ENCODE data around the gene HNRNPC.
"Not testable (repeated sequence)": the region's sequence is repeated elsewhere in the genome, so short reads cannot be mapped to it uniquely, and the experiment has no call there.

Gene HNRNPC

GRCh38 chr14:21269252-21270046 lies at the start of gene HNRNPC:
Gene HNRNPC (minus strand): TSS chr14:21269442. CDS start chr14:21234193, 35,249 bp downstream.
- DNase-seq (ENCODE audit: low read depth in 3 of 3, low spot score in 1 of 3), result peak; percentile 100

- no peak for DNase-seq (ENCODE audit: low read depth in 3 of 3, low spot score in 1 of 3)
Observed at GRCh38 chr14:21317398-21317797, 48.2 kb upstream of the HNRNPC start.

GRCh38 chr14:21313512-21313911 lies 44.3 kb upstream of the HNRNPC start:
- DNase-seq (ENCODE audit: low read depth in 3 of 3, low spot score in 1 of 3), result no peak

- DNase-seq (ENCODE audit: low read depth in 3 of 3, low spot score in 1 of 3), result no peak
Observed at GRCh38 chr14:21311614-21312013, 42.4 kb upstream of the HNRNPC start.

GRCh38 chr14:21309956-21310355 lies 40.7 kb upstream of the HNRNPC start:
- DNase-seq (ENCODE audit: low read depth in 3 of 3, low spot score in 1 of 3), result no peak

- DNase-seq (ENCODE audit: low read depth in 3 of 3, low spot score in 1 of 3), result no peak
Observed at GRCh38 chr14:21309238-21309636, 40.0 kb upstream of the HNRNPC start.

- DNase-seq (ENCODE audit: low read depth in 3 of 3, low spot score in 1 of 3), result peak; percentile 46 to 64 (median 48)
Observed at GRCh38 chr14:21308479-21309237, 39.4 kb upstream of the HNRNPC start.

- DNase-seq (ENCODE audit: low read depth in 3 of 3, low spot score in 1 of 3), result no peak
Observed at GRCh38 chr14:21308132-21308478, 38.9 kb upstream of the HNRNPC start.

GRCh38 chr14:21307637-21308036 lies 38.4 kb upstream of the HNRNPC start:
- DNase-seq (ENCODE audit: low read depth in 3 of 3, low spot score in 1 of 3), result no peak

- DNase-seq (ENCODE audit: low read depth in 3 of 3, low spot score in 1 of 3), result not testable (repeated sequence)
Observed at GRCh38 chr14:21302836-21303140, 33.5 kb upstream of the HNRNPC start.

- DNase-seq (ENCODE audit: low read depth in 3 of 3, low spot score in 1 of 3), result no peak
Observed at GRCh38 chr14:21302013-21302835, 33.0 kb upstream of the HNRNPC start.

- peak in 1 of 3 donors; percentile 15 for DNase-seq (ENCODE audit: low read depth in 3 of 3, low spot score in 1 of 3)
Observed at GRCh38 chr14:21300892-21301291, 31.6 kb upstream of the HNRNPC start.

GRCh38 chr14:21299562-21300130 lies 30.4 kb upstream of the HNRNPC start:
- DNase-seq (ENCODE audit: low read depth in 3 of 3, low spot score in 1 of 3), result no peak

GRCh38 chr14:21298358-21298757 lies 29.1 kb upstream of the HNRNPC start:
- no peak for DNase-seq (ENCODE audit: low read depth in 3 of 3, low spot score in 1 of 3)

GRCh38 chr14:21294026-21294425 lies 24.8 kb upstream of the HNRNPC start:
- DNase-seq (ENCODE audit: low read depth in 3 of 3, low spot score in 1 of 3), result not testable (repeated sequence)

- DNase-seq (ENCODE audit: low read depth in 3 of 3, low spot score in 1 of 3), result no peak
Observed at GRCh38 chr14:21287168-21287567, 17.9 kb upstream of the HNRNPC start.

- DNase-seq (ENCODE audit: low read depth in 3 of 3, low spot score in 1 of 3), result not testable (repeated sequence)
Observed at GRCh38 chr14:21286516-21286915, 17.3 kb upstream of the HNRNPC start.

- not testable (repeated sequence) for DNase-seq (ENCODE audit: low read depth in 3 of 3, low spot score in 1 of 3)
Observed at GRCh38 chr14:21281917-21282316, 12.7 kb upstream of the HNRNPC start.

GRCh38 chr14:21279783-21280182 lies 10.5 kb upstream of the HNRNPC start, which contains the start of gene RPGRIP1:
Gene RPGRIP1 (plus strand): TSS chr14:21280083. CDS start chr14:21287977, 7,894 bp downstream.
- DNase-seq (ENCODE audit: low read depth in 3 of 3, low spot score in 1 of 3), result no peak

- no peak for DNase-seq (ENCODE audit: low read depth in 3 of 3, low spot score in 1 of 3)
Observed at GRCh38 chr14:21278632-21279031, 9.4 kb upstream of the HNRNPC start.

- DNase-seq (ENCODE audit: low read depth in 3 of 3, low spot score in 1 of 3), result no peak
Observed at GRCh38 chr14:21275261-21275858, 6.1 kb upstream of the HNRNPC start.

All from stimulated activated CD4-positive, alpha-beta T cell treated with anti-CD3 and anti-CD28 coated beads, TNF-alpha, amount 100 ng/mL, for 1 hour (primary cell).